ENCODE results near the gene MRM2. TPM values are rescaled to one million over a fixed set of nuclear protein-coding genes. Genes with fewer than 3 reads are reported as not detected.

MRM2 gene
- total RNA-seq, 4 donors from 2014 or later, result 11.9 to 15.4 (median 13.3) TPM

GRCh38 chr7:2233926-2234325 is 8.1 kb downstream of the MRM2 start:
- ATAC-seq (ENCODE audit: low FRiP score) (no peak), DNase-seq (ENCODE audit: low spot score) (no peak)
- TF ChIP-seq, protein P1, sequence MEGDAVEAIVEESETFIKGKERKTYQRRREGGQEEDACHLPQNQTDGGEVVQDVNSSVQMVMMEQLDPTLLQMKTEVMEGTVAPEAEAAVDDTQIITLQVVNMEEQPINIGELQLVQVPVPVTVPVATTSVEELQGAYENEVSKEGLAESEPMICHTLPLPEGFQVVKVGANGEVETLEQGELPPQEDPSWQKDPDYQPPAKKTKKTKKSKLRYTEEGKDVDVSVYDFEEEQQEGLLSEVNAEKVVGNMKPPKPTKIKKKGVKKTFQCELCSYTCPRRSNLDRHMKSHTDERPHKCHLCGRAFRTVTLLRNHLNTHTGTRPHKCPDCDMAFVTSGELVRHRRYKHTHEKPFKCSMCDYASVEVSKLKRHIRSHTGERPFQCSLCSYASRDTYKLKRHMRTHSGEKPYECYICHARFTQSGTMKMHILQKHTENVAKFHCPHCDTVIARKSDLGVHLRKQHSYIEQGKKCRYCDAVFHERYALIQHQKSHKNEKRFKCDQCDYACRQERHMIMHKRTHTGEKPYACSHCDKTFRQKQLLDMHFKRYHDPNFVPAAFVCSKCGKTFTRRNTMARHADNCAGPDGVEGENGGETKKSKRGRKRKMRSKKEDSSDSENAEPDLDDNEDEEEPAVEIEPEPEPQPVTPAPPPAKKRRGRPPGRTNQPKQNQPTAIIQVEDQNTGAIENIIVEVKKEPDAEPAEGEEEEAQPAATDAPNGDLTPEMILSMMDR (IDR thresholded peaks at IDR 0.05), result no peak

- peak; percentile 91 for DNase-seq (ENCODE audit: low spot score)
- TF ChIP-seq, protein P1 (IDR thresholded peaks at IDR 0.05), result no peak
- peak; percentile 84 for ATAC-seq (ENCODE audit: low FRiP score)
Measured at GRCh38 chr7:2232766-2233520, 9.1 kb downstream of the MRM2 start, which contains the start of gene MAD1L1. TSS of gene MAD1L1 (minus strand) at chr7:2232945. CDS start at chr7:2230133, 2,812 bp downstream.

DNA sequence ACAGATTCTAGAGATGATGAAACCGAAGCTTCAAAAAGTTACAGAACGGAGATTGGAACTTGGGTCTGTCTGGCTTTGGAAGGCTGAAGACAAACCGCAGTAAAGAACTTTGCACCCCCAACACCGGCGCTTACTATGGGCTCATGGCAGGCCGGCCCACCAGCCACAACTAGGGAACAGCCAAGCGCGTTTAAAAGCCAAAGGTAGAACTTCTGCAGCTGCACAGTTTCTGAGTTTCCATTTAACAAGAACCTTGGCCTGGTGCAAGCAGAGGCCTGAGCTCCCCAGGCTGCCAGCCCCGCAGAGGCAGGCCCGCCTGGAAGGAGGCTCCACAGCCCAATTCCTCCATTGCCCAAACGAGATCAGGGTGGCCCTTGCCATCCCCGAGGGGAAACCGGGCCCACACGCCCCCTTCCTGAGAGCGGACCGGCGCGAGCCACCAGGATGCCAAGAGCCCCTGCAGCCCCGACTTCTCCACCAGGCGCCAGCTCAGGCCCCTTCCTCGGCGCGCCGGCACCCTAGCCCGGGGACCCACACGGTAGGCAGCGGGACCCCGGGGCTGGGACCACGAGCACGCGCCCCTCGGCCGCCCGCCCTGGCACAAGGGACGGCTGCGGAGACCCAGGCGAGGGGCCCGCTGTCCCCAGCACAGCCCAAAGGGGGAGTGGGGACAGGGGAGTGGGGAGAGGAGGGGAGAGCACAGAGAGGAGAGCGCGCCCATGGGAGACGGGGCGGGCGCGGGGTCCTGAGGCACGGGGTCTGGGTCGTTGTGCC is 9.8 kb downstream of the MRM2 start:
- DNase-seq (ENCODE audit: low spot score) (no peak), ATAC-seq (ENCODE audit: low FRiP score) (peak; percentile 52)
- TF ChIP-seq, protein P1 (IDR thresholded peaks at IDR 0.05), result no peak

GRCh38 chr7:2230882-2231281 is 11.1 kb downstream of the MRM2 start:
- no peak for DNase-seq (ENCODE audit: low spot score)
- no peak for ATAC-seq (ENCODE audit: low FRiP score)
- TF ChIP-seq, protein P1 (IDR thresholded peaks at IDR 0.05), result no peak

DNA sequence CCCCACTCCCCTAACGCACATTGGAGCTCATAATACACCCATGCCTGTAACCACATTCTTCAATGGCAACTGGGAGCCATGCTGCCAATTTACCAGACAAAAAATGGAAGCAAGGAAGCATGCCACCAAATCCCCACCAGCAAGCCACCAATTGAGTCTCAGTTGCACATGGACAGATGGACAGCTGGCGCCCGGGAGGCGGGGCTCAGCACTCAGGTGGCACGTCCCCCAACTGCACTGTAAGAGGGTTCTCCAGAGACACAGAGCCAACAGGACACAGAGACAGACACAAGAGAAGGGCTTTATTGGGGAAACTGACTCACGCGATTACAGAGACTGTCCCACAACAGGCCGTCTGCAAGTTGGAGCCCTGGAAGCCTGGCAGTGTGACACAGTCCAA is 11.8 kb downstream of the MRM2 start:
- ATAC-seq (ENCODE audit: low FRiP score) (no peak), DNase-seq (ENCODE audit: low spot score) (no peak)
- TF ChIP-seq, protein P1 (IDR thresholded peaks at IDR 0.05), result no peak

DNA sequence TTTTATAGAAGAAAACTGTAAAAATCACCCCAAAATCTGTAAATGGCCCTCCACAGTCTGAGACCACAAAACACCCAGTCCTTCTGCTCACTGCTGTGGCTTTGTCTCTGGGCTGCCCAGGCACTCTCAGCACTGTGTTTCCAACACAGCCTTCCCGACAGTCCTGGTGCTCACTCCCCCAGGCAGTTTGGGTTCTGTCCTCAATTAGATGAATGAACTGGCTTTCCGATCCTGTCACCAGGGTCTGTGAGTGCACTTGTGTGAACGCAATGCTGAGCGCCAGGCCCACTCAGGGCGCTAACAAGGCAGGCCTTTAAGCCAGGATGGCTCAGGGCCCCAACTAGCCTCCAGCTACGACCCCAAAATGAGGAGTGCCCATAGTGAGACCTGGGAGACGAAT is 12.5 kb downstream of the MRM2 start:
- DNase-seq (ENCODE audit: low spot score), result no peak
- ATAC-seq (ENCODE audit: low FRiP score), result no peak
- TF ChIP-seq, protein P1 (IDR thresholded peaks at IDR 0.05), result no peak
